Measurements from ENCODE around the gene APOBEC2. TPM values are rescaled to one million over a fixed set of nuclear protein-coding genes. Genes with fewer than 3 reads are reported as not detected.
"Not testable (repeated sequence)": the region's sequence is repeated elsewhere in the genome, so short reads cannot be mapped to it uniquely, and the experiment has no call there.

The APOBEC2 gene
- total and polyA plus RNA-seq, 9 of the 15 experiments (the other 6 are each of a cell fraction or from before 2014, with no cell fraction given) = 0.25 to 1.6 TPM; not detected in 7

DNA sequence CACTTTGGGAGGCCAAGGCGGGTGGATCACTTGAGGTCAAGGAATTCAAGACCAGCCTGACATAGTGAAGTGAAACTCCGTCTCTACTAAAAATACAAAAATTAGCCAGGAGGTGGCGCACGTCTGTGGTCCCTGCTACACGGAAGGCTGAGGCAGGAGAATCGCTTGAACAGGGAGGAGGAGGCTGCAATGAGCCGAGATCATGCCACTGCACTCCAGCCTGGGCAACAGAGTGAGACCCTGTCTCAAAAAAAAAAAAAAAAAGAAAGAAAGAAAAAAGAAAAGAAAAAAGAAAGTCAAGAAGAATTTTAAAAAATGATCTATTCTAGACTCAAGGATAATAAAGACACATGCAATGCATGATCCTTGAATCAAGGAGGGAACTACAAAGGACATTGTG, 46.8 kb upstream of the APOBEC2 start (continued):
- TF ChIP-seq SRF (CRISPR knock-in tag; IDR thresholded peaks at IDR 0.05) (peak in 1 of 2 experiments; percentile 42; a peak in 1 of 4 replicates), ZNF121 (CRISPR knock-in tag; conservative IDR thresholded peaks at IDR 0.05) (peak; percentile 57; the same call in 1 of the 2 replicates), SMC3 (conservative IDR thresholded peaks at IDR 0.05; ENCODE audit: insufficient read depth, low read depth, low read length) (peak; percentile 64)
- TF ChIP-seq, protein P1, sequence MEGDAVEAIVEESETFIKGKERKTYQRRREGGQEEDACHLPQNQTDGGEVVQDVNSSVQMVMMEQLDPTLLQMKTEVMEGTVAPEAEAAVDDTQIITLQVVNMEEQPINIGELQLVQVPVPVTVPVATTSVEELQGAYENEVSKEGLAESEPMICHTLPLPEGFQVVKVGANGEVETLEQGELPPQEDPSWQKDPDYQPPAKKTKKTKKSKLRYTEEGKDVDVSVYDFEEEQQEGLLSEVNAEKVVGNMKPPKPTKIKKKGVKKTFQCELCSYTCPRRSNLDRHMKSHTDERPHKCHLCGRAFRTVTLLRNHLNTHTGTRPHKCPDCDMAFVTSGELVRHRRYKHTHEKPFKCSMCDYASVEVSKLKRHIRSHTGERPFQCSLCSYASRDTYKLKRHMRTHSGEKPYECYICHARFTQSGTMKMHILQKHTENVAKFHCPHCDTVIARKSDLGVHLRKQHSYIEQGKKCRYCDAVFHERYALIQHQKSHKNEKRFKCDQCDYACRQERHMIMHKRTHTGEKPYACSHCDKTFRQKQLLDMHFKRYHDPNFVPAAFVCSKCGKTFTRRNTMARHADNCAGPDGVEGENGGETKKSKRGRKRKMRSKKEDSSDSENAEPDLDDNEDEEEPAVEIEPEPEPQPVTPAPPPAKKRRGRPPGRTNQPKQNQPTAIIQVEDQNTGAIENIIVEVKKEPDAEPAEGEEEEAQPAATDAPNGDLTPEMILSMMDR (IDR thresholded peaks at IDR 0.05 in 2 of 3, conservative IDR thresholded peaks at IDR 0.05 in 1 of 3; ENCODE audit: insufficient read depth in 2 of 3, low read depth in 1 of 3, low read length in 3 of 3) = peak; percentile 71 to 74 (median 71)

DNA sequence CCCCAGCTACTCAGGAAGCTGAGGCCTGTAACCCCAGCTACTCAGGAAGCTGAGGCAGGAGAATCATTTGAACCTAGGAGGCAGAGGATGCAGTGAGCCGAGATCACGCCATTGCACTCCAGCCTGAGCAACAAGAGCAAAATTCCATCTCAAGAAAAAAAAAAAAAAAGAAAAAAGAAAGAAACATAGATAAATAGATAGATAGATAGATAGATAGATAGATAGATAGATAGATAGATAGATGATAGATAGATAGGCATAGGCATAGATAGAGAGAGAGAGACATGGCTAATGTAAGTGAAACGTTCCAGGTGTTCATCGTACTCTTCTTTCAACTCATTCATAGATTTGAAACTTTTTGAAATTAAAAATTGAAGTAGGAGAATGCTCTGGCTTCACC, 46.0 kb upstream of the APOBEC2 start:
- H2AFZ ChIP-seq (ENCODE audit: low read depth, low read length); H3K36me3 ChIP-seq (ENCODE audit: control insufficient read depth, insufficient read depth, low read length); H3K79me2 ChIP-seq (ENCODE audit: control insufficient read depth, insufficient read depth, low read length); ATAC-seq; H3K4me1 ChIP-seq (replicated peaks in 1 of 2; ENCODE audit: control insufficient read depth in 2 of 2, insufficient read depth in 2 of 2, low read length in 2 of 2); H3K4me2 ChIP-seq (ENCODE audit: insufficient read depth, low read length); FAIRE-seq; H3K9me1 ChIP-seq (ENCODE audit: control insufficient read depth, insufficient read depth, low read length); H3K9ac ChIP-seq (ENCODE audit: insufficient read depth in 1 of 2, low read depth in 2 of 2, low read length in 2 of 2); DNase-seq (ENCODE audit: extremely low read depth in 1 of 4, low spot score in 3 of 4); H3K27ac ChIP-seq (ENCODE audit: extremely low read depth, low read depth, low read length); BruUV-seq (replicated peaks); POLR2A ChIA-PET; H3K4me3 ChIP-seq; in situ Hi-C loops (cut with MboI); H4K20me1 ChIP-seq (replicated peaks; ENCODE audit: control insufficient read depth, insufficient read depth, low read length); H3K9me3 ChIP-seq (replicated peaks; ENCODE audit: control insufficient read depth, insufficient read depth, low read depth, low read length): not testable (repeated sequence)
- WGBS (ENCODE audit: insufficient coverage, low coverage, missing lambda C conversion rate) = 2% methylated on average over 4 of the region's 4 CpGs
- CTCF ChIA-PET (ENCODE audit: low intra/inter-chr PET ratio) = interaction anchor here (0.7 to 4.0 kb wide), 3 partner anchors 21 to 312 kb away, joined by 3 to 26 read pairs (median 9); no protein-coding TSS in a partner anchor
- TF ChIP-seq DACH1 (IDR thresholded peaks at IDR 0.05; ENCODE audit: partially characterized antibody) (peak; percentile 95), MCM7 (IDR thresholded peaks at IDR 0.05) (0 out of 4 replicates have a peak, but pooled peaks of 1 of the 2 experiments have one; percentile 46)
- intact Hi-C loops (cut with micrococcal nuclease) = loop anchor here (2.0 kb wide), 1 partner anchor 60 kb away; no protein-coding TSS in a partner anchor
- peaks cover 28 to 43% of the 10 kb centered on the region in 2 experiments for H3K27me3 ChIP-seq (ENCODE audit: control insufficient read depth in 2 of 2, insufficient read depth in 2 of 2, low read length in 2 of 2)

All from K562 (cell line).